Activated T-helper 17 cell treated with anti-CD3 and anti-CD28 coated beads, Interleukin-2, amount 50 U/mL, for 72 hours (primary cell): ENCODE results near the gene SPSB1. TPM values are rescaled to one million over a fixed set of nuclear protein-coding genes. Genes with fewer than 3 reads are reported as not detected.

Experiments
- ATAC-seq: fragments of 150-1000 bp; cut with Tn5 transposase; replicated peaks from 2 replicates; pipeline ENCODE4 v1.10.0; 2021; ENCODE audit warnings: mild to moderate bottlenecking, moderate library complexity
- H3K27ac Mint-ChIP-seq: one replicate; pipeline ENCODE4 v1.8.0; 2022; ENCODE audit warnings: mixed read lengths
- H3K27me3 Mint-ChIP-seq: one replicate; pipeline ENCODE4 v1.8.0; 2022; ENCODE audit warnings: mixed read lengths
- H3K36me3 Mint-ChIP-seq: one replicate; pipeline ENCODE4 v1.8.0; 2022; ENCODE audit warnings: low read depth, mild to moderate bottlenecking, mixed read lengths
- H3K4me1 Mint-ChIP-seq: one replicate; pipeline ENCODE4 v1.8.0; 2022; ENCODE audit warnings: mixed read lengths
- H3K4me3 Mint-ChIP-seq: one replicate; pipeline ENCODE4 v1.8.0; 2022; ENCODE audit warnings: mild to moderate bottlenecking, mixed read lengths
- H3K9me3 Mint-ChIP-seq: one replicate; pipeline ENCODE4 v1.8.0; 2022; ENCODE audit warnings: mixed read lengths
- total RNA-seq, 2 donors: library from RNA; stranded (reverse); gene quantifications; one replicate each; pipeline ENCODE4 v1.2.3, GENCODE V29; 2022

The SPSB1 gene
- total RNA-seq, 2 donors from 2014 or later = 8.1 to 14.4 TPM

DNA sequence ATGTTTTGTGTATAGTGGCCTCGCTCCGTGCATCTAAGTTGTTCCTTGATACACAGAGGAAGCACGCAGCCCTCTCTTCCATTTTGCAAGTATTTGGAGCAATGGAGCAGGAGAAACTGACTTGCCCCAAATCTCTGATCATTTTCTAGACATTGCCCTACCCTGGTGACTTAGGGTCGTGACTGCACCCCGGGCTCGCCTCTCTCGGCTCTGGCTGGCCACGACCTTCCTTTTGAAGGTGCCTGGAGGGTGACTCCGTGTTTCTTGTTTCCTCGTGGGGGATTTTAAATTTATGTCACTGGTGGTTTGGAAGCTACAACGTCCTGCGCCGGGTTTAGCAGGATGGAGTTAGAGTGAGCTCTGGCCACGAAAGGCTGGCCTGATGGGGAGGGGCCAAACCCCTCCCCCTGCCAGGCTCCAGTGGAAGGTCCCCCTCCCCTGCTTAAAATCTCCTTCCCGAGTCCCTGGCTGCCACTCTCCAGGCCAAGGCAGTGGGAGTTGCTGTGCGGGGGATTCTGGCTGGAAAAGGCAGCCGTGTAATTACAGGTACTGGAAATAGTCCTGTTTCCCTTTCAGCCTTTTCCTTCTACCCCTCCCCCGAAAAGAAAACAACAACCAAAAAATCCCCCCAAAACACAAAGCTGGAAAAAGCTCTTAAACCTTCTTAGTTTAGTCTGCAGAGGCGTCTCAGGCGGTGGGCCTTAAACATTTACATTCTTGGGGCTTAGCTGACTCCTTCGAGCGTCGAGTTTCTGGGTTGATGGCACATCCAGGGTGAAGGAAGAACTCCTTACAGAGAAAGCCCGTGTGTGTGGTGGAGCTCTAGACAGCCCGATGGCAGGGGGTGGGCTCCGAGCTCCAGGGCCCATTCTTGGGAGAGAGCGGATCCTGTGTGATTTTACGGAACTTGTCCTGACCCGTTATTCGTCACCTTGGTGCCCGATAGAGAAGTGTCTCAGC lies 28.1 kb downstream of the SPSB1 start:
- no peaks in the 10 kb centered on the region for H3K27me3 Mint-ChIP-seq
- ATAC-seq = no peak
- peaks cover 2% of the 10 kb centered on the region for H3K36me3 Mint-ChIP-seq

DNA sequence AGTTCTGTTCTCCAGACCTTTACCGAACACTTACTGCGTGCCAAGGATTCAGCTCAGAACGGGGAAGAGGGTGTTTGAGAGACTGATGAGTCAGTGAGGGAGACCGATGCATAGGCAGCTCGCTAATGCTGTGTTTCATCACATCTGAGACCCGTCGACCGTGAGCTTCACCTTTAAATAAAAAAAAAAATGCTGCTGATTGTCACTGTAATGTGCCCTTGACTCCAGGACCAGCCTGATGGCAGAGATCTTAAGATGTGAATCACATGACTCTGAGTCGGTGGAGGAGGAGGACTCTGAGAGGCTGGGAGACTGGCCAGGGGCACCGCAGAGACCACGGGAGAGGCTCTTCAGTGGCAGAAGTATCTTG lies 28.8 kb downstream of the SPSB1 start:
- Mint-ChIP-seq H3K36me3 (no peaks in the 10 kb centered on the region), H3K27ac (peak overlapping the region; percentile 30), H3K27me3 (no peaks in the 10 kb centered on the region), H3K9me3 (no peaks in the 10 kb centered on the region), H3K4me3 (no peak overlapping the region), H3K4me1 (no peaks in the 10 kb centered on the region)
- no peak for ATAC-seq

More for the DNA sequence above, 28.1 kb downstream of the SPSB1 start:
- Mint-ChIP-seq H3K4me1 (peaks cover 1% of the 10 kb centered on the region), H3K27ac (no peak overlapping the region), H3K4me3 (no peak overlapping the region), H3K9me3 (no peaks in the 10 kb centered on the region)

DNA sequence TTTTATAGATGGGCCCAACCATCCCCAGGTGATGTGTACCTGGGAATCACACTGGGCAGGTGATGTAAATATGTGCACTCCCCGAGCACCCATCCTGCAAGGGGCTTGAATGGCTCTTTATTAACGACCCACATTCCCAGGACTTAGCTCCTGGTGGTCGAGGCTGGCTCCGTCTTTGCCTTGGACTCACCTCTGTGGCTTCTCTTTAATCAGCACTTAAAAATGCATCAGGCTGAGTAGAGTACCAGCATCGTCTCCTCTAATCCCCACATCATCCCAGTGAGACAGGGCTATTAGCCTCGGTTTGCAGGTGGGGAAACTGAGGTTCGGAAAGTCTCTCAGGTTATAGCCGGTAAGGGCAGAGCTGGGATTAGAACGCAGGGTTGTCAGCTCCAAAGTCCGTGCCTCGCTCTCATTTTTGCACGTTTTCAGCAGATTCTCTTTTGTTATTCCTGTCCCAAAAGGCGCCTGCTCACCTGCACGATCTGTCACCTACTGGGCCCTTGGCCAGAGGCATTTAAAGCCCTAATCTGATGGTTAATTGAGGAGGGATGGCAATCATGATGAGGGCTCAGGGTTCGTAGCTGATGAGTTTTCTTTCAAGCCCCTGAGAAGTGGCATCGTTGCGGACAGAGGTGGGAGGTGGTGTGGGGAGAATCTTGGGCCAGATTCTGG lies 29.4 kb downstream of the SPSB1 start:
- Mint-ChIP-seq H3K27me3 (no peaks in the 10 kb centered on the region), H3K4me1 (no peaks in the 10 kb centered on the region), H3K4me3 (no peak overlapping the region)

DNA sequence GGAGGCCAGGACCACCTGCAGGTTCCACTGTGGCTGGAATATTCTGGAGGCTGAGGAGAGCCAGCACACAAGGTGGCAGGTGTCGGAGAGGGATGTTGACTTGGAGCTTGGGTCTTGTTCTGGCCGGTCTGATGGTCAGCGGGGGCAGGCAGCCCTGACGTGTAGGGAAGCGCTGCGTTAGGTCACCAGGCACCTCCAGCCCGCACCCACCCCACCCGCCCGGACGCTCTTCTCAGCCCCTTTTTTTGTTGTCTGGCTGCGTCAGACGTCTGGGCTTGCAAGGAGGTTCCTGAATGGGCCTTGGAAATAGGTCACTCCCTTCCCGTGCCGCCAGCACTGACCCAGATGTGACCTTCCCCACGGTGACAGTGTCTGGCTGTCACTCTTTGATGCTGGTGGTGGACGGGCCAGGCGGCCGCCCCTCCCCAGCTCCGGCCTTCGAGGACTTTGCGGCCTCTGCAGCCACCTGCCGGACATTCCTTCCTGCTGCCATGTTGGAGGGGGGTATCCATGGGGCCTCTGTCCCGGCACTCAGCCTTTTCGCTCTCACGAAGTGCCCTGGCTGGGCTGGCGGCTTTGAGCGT lies 30.1 kb downstream of the SPSB1 start:
- no peaks in the 10 kb centered on the region for H3K4me1 Mint-ChIP-seq
- ATAC-seq = no peak
- H3K27ac Mint-ChIP-seq = peak overlapping the region; percentile 30
- no peaks in the 10 kb centered on the region for H3K27me3 Mint-ChIP-seq
- H3K4me3 Mint-ChIP-seq = no peak overlapping the region
- H3K9me3 Mint-ChIP-seq = no peaks in the 10 kb centered on the region
- no peaks in the 10 kb centered on the region for H3K36me3 Mint-ChIP-seq

More for the DNA sequence above, 29.4 kb downstream of the SPSB1 start:
- Mint-ChIP-seq H3K27ac (peak overlapping the region; percentile 30), H3K36me3 (no peaks in the 10 kb centered on the region), H3K9me3 (no peaks in the 10 kb centered on the region)
- ATAC-seq = no peak

DNA sequence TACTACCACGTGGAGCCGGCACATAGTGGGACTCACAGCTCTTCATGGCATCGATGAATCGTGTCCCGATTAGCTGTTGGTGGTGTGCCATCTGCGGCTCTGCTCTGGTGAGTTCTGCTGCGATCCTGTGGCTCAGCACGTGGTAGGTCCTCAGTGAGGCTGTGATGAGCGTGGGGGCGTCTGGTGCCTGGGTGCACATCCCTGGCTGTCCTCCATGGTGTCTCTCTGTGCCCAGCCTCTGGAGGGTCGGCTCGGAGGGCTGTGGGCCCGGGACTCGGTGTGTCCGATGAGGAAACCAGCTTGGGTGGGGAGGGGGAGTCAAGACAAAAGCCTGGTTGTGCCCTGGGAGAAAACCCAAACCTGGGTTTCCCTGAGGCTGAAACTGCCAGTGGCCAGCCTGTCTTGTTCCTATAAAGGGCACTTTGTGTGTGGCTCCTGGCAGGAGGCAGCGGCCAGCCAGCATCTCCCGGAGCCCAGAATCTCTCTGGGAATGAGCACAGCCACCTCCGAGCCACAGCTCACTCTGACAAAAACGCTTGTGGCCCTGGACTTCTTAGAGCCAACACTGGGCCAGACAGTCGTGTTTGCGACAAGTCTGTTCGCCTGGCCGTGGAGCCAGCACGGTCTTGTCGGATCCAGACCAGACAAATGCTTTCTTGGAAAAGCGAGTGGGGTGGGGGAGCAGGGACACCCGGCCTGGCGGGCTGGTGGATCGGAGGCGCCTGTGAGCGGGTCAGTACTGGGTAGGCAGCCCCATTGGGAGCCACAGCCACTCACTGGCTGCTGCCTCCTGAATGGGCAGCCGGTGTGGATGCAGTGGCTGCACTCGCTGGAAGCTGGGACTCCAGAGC lies 31.8 kb downstream of the SPSB1 start:
- ATAC-seq = no peak
- no peak overlapping the region for H3K27ac Mint-ChIP-seq
- no peak overlapping the region for H3K4me3 Mint-ChIP-seq
- H3K9me3 Mint-ChIP-seq = no peaks in the 10 kb centered on the region
- no peaks in the 10 kb centered on the region for H3K27me3 Mint-ChIP-seq
- H3K4me1 Mint-ChIP-seq = no peaks in the 10 kb centered on the region
- no peaks in the 10 kb centered on the region for H3K36me3 Mint-ChIP-seq

DNA sequence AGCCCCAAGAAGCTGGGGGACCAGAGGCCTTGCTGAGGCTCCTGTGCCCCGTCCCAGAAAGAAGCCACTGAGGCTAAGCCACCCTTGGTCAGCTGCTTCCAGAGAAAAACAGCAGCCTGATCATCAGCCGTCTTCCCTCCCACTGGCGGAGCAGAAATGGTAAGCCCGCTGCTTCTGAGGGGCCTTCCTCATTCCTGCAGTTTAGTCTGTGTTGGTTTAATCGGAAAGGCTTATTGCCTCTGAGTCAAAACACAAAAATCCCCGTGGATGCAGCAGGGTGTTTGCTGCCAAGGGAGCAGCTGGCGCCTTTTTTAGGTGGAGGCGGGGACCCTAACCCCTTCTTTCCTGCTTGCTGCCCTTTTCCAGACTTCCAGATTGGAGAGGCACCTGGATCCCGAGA lies 33.9 kb downstream of the SPSB1 start:
- H3K4me3 Mint-ChIP-seq = no peak overlapping the region
- no peak for ATAC-seq
- no peaks in the 10 kb centered on the region for H3K9me3 Mint-ChIP-seq
- no peak overlapping the region for H3K27ac Mint-ChIP-seq
- H3K36me3 Mint-ChIP-seq = no peaks in the 10 kb centered on the region
- H3K4me1 Mint-ChIP-seq = no peaks in the 10 kb centered on the region
- H3K27me3 Mint-ChIP-seq = no peaks in the 10 kb centered on the region

DNA sequence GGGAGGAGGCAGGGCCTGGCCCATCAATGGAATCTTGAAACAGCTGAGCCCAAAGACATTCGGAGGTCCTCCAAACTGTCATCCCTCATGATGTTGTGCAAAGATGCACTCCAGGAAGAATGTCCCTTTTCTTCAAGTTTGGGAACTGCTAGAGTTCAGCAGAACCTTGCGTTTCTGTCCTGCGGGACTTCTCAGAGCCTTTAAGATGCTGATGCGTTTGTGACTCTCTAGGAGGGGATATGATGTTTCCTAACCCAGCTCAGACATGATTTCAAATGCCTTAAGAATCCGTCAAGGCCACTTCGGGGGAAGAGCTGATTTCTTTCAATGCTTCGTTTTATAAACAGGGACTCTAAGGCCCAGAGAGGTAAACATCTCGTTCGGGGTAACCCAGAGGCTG lies 35.5 kb downstream of the SPSB1 start:
- no peaks in the 10 kb centered on the region for H3K36me3 Mint-ChIP-seq
- no peak overlapping the region for H3K4me3 Mint-ChIP-seq
- H3K27me3 Mint-ChIP-seq = no peaks in the 10 kb centered on the region
- no peak for ATAC-seq
- H3K9me3 Mint-ChIP-seq = no peaks in the 10 kb centered on the region
- peaks cover 10% of the 10 kb centered on the region for H3K4me1 Mint-ChIP-seq
- H3K27ac Mint-ChIP-seq = no peak overlapping the region

DNA sequence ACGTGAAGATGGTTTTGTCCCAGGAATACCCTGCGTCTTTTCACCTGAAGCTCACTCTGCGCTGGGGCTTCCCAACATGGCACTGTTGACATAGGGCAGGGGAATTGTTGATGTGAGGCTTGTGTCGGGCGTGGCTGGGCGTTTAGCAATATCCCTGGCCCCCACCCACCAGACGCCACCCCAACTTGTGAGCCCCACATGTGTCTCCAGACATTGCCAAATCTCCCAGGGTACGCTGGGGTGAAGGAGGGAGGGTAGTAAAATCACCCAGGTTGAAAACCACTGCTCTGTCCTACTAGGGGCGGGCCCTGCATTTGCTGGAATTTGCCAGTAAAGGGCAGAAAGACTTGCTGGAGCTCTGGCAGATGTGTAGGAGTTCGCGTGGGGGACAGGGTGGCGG lies 36.0 kb downstream of the SPSB1 start:
- Mint-ChIP-seq H3K4me3 (no peak overlapping the region), H3K36me3 (no peaks in the 10 kb centered on the region), H3K27ac (peak overlapping the region; percentile 58), H3K27me3 (no peaks in the 10 kb centered on the region), H3K9me3 (no peaks in the 10 kb centered on the region), H3K4me1 (peaks cover 10% of the 10 kb centered on the region)
- no peak for ATAC-seq

DNA sequence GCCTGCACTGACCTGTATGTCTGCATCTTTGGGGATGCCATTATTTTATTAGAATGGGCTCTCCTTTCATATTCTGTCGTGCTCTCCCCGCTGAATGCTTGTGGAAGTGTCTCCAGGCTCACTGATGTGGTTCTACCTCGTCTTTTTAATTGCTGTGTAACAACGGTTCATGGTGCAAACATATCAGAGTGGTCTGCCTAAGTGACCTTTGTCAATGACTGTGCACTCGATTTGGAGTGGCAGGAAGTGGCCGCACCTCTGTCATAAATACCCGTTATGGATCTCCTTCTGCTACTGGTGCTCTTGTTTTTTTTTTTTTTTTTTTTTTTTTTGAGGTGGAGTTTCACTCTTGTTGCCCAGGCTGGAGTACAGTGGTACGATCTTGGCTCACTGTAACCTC lies 38.3 kb downstream of the SPSB1 start:
- Mint-ChIP-seq H3K27ac (no peak overlapping the region), H3K36me3 (no peaks in the 10 kb centered on the region), H3K27me3 (no peaks in the 10 kb centered on the region), H3K4me1 (peaks cover 10% of the 10 kb centered on the region), H3K9me3 (no peaks in the 10 kb centered on the region), H3K4me3 (no peak overlapping the region)
- ATAC-seq = no peak

DNA sequence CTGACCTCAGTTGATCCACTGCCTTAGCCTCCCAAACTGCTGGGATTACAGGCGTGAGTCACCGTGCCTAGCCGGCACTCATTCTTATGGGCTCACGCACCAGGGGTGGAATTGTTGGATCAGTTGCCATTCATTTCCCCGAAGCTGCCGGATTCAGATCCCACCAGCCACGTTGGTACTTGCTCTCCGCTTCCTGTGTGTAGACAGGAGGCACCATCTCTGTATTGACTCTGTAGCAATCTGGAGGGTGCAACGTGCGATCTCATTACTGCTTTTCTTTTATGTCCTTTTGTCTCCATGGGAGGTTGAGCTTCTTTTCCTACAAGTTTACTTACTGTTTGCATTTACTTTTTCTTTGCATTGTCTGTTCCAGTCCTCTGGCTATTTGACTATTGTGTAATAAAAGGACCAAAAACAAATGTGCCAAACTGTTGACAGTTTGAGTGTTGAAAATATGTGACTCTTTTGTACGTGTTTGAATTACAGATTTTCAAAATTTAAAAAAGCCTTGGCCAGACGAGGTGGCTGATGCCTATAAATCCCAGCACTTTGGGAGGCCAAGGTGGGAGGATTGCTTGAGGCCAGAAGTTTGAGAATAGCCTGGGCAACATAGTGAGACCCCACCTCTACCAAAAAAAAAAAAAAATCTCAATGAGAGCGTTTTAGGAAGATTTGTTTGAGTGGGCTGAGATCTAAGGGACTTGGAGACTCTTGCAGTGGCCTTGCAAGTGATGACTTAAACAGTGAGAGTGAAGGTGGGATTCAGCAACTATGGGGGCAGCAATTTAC lies 39.1 kb downstream of the SPSB1 start:
- no peaks in the 10 kb centered on the region for H3K9me3 Mint-ChIP-seq
- H3K36me3 Mint-ChIP-seq = no peaks in the 10 kb centered on the region
- ATAC-seq = no peak
- no peaks in the 10 kb centered on the region for H3K27me3 Mint-ChIP-seq
- H3K27ac Mint-ChIP-seq = peak overlapping the region; percentile 73
- H3K4me1 Mint-ChIP-seq = peaks cover 10% of the 10 kb centered on the region
- no peak overlapping the region for H3K4me3 Mint-ChIP-seq

DNA sequence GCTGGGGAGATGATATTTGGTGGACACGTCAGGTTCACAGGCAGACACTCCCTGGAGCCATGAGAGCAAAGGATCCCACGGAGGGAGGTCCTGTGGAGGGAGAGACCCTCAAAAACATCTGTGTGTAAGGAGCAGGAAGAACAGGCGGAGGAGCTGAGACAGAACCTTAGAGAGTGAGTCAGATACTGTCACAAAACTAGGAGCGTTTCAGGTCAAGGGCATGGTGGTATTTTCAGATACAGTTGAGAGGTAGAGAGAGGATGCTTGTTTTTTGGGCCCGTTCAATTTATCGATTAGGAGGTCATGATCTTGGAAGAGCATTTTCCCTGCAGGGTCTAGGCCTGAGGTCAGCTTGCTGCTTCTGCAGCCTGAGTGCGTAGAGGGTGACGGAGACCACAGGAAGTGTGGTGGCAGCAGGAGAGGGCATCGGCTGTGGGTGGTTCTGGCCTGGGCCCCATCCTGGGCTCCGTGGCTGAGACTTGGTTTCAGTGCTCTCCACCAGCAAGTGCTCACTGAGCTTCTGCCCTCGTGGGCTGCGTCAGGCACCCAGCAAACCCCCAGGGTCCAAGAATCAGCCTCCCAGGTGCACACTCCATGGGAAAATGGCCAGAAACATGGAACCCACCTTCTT lies 39.9 kb downstream of the SPSB1 start:
- Mint-ChIP-seq H3K4me1 (peaks cover 10% of the 10 kb centered on the region), H3K4me3 (peak overlapping the region; percentile 14), H3K9me3 (no peaks in the 10 kb centered on the region), H3K36me3 (no peaks in the 10 kb centered on the region), H3K27me3 (no peaks in the 10 kb centered on the region), H3K27ac (peak overlapping the region; percentile 73)
- peak; percentile 74 for ATAC-seq

DNA sequence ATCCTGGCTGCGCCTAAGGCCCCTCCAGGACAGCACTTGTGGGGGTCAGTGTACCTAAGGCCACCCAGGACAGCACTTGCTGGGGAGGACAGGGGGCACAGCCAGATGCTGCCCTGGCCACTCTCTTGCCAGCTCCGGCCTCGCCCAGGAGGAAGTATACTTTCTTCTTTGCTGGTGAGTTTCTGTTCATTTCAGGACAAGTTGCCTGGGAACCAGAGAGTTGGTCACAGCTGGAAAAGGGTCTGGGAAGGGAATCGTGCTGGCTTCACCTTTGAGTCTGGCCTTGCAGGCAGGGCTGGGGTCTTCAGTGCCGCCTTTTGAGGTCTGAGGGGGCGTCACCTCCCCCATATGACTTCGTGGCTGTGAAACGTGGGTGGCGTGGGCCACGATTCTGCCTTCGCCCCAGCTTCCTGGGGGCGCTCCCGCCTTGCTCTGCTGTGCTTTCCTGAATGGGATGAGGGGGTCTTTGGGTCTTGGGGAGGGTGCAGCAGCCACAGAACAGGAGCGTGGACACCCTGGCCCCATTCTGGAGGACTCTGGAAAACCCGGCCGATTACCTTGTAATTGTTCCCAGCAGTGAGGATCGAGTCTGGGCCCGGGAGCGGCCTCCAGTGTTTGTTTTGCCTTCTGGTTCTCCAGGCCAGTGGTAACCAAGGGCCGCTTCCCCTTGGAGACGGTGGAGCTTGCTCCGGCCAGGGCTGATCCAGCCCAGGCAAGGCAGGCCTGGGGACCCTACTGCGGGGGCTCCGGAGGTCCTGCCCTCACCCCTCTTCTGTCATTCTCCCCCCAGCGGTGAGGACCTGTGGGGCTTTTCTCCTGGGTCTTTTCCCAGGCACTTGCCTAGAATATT lies 45.9 kb downstream of the SPSB1 start:
- H3K4me3 Mint-ChIP-seq = no peak overlapping the region
- H3K27me3 Mint-ChIP-seq = no peaks in the 10 kb centered on the region
- no peak for ATAC-seq

More for the DNA sequence above, 45.9 kb downstream of the SPSB1 start:
- Mint-ChIP-seq H3K27ac (no peak overlapping the region), H3K4me1 (no peaks in the 10 kb centered on the region), H3K36me3 (no peaks in the 10 kb centered on the region), H3K9me3 (no peaks in the 10 kb centered on the region)
